Heart right ventricle (tissue), 16 donors: ENCODE measurements around the gene SRRM3. TPM values are rescaled to one million over a fixed set of nuclear protein-coding genes. Genes with fewer than 3 reads are reported as not detected.
A peak's percentile ranks its signal among the peaks of the same experiment; 100 is the strongest.

Experiments used
- ATAC-seq, 8 donors: fragments of 200-7000 bp; cut with Tn5 transposase; one replicate each; pipeline ENCODE4 v1.9.1; 2020; ENCODE audit warnings: mild to moderate bottlenecking in 8 of 8, moderate library complexity in 8 of 8, moderate number of reproducible peaks in 1 of 8
- DNase-seq, 2 donors: peaks; one replicate each; pipeline ENCODE4 v3.0.0-alpha.2; 2020
- H3K27ac ChIP-seq, 10 donors: fragments of 200-600 bp; sonication (generic) in 2 of 10; one replicate each; pipeline versions ENCODE4 v1.5.0 to v1.8.0; 2020 to 2022; ENCODE audit warnings: mild to moderate bottlenecking in 3 of 10
- H3K27me3 ChIP-seq, 7 donors: fragments of 200-600 bp; one replicate each; pipeline ENCODE4 v1.8.0; 2021 to 2022; ENCODE audit warnings: mild to moderate bottlenecking in 2 of 7
- H3K36me3 ChIP-seq, 9 donors: fragments of 200-600 bp; sonication (generic) in 1 of 9; one replicate each; pipeline versions ENCODE4 v1.5.0 to v1.8.0; 2020 to 2022; ENCODE audit warnings: mild to moderate bottlenecking in 2 of 9
- H3K4me1 ChIP-seq, 9 donors: fragments of 200-600 bp; sonication (generic) in 1 of 9; one replicate each; pipeline versions ENCODE4 v1.5.0 to v1.8.0; 2020 to 2022; ENCODE audit warnings: mild to moderate bottlenecking in 4 of 9
- H3K4me3 ChIP-seq, 10 donors: fragments of 200-600 bp; sonication (generic) in 2 of 10; one replicate each; pipeline versions ENCODE4 v1.5.0 to v1.8.0; 2020 to 2022; ENCODE audit warnings: mild to moderate bottlenecking in 7 of 10, moderate library complexity in 2 of 10
- H3K9me3 ChIP-seq, 11 donors: fragments of 200-600 bp in 10 of 11; sonication (generic) in 2 of 11; one replicate each; pipeline versions ENCODE4 v1.5.0 to v1.8.0; 2013 to 2022; ENCODE audit warnings: mild to moderate bottlenecking in 2 of 11, control low read depth in 1 of 11, moderate library complexity in 1 of 11
- WGBS, 2 donors: extraction: QIAGEN DNeasy Blood & Tissue Kit; methylation state at CpG; one replicate each; pipeline ENCODE4 v1.1.7; 2013; ENCODE audit warnings: inconsistent platforms in 1 of 2; 5-methylcytosine and 5-hydroxymethylcytosine counted together
- intact Hi-C, 10 donors: fragments of 100-400 bp; cut with DNase I; formaldehyde crosslinking; loops; one replicate each; pipeline versions ENCODE4 v1.11.1 to v1.14.2; 2022
- polyA plus RNA-seq, 2 donors: library from polyadenylated mRNA; stranded (reverse); fragments of 200-250 nt; gene quantifications; one replicate each; pipeline ENCODE4 v1.2.3, GENCODE V29; 2013
- total RNA-seq, 10 donors: library from RNA; stranded (reverse); fragmentation: NEBNext Ultra II Directional in 3 of 10; extraction: Animal tissue kit (Norgen Biotek cat#: 25700) in 3 of 10; gene quantifications; one replicate each; pipeline versions ENCODE4 v1.2.1 to v1.2.4, GENCODE V29; 2021 to 2023
- TF ChIP-seq, protein P1 (sequence below), 9 donors: fragments of 200-600 bp; sonication (generic) in 2 of 9; IDR thresholded peaks; one replicate each; pipeline versions ENCODE4 v1.5.0 to v1.8.0; 2021 to 2022; ENCODE audit warnings: antibody characterized with exemption in 9 of 9, mild to moderate bottlenecking in 5 of 9, moderate library complexity in 1 of 9
- donor health status: Arrhythmogenic right ventricular cardiomyopathy.
- donor health status: ischemic (EF 13 %, LVEDD 7.1; RV severe dilation, severe dysfunction).
- donor health status: healthy with polysubstance abuse.
- donor health status: DM: no; HTN: yes; CAD: no.
- donor health status: DM: no; HTN: no; CAD: no.
- donor health status: ischemic (EF 25% LVEDD 6.9; RV normal size, moderate dysfunction).
- donor health status: ischemic (EF 25% LVEDD 5.7; RV mildly dilated, moderate dysfunction).
- donor health status: healthy.
- donor health status: DM: yes; HTN: yes; CAD: no.
- donor health status: Ischemic cardiomyopathy.
- donor health status: ischemic (EF 35%, LVEDD 5.7; RV mildly dilated, moderate dysfunction).
- donor health status: nonischemic (EF 11% LVEDD 7.7; RV severe dilation, severe dysfunction).
- donor health status: DM: yes; HTN: yes; CAD: no.
- donor health status: PGD.
- donor health status: ischemic (EF 29% LVEDD 5.4; RV normal size, mild dysfunction).
- donor health status: nonischemic (EF 23%, LVEDD 6.1; RV moderate dilation, normal function).

The SRRM3 gene
- total and polyA plus RNA-seq, 12 donors = 1.0 to 36.2 (median 5.5) TPM

DNA sequence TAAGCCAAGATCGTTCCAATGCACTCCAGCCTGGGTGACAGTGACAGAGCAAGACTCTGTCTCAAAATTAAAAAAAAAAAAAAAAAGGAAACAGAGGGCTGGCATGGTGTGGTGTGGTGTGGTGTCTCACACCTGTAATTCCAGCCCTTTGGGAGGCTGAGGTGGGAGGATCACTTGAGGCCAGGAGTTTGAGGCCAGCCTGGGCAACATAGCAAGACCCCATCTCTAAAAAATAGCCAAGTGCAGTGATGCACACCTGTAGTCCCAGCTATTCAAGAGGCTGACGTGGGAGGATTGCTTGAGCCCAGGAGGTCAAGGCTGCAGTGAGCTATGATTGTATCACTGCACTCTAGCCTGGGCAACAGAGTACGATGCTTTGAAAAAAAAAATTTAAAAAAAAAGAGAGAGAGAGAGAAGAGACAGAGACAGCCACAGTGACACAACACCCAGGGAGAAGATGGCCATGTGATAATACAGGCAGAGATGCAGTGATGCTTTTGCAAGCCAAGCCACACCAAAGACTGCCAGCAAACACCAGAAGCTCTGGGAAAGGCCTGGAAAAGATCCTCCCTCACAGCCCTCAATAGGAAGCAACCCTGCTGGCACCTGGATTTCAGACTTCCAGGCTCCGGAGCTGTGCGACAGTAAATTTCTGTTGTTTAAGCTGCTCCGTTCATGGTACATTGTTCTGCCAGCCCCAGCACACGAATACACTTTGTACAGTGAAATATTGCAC is 19.3 kb upstream of the SRRM3 start:
- 83 to 87% methylated on average over 7 of the region's 7 CpGs for WGBS, 2 donors
- H3K9me3 ChIP-seq = no peaks in the 10 kb centered on the region
- intact Hi-C loops = loop anchor here in 2 of 10 donors (5.0 to 10.0 kb wide), 2 partner anchors 62 to 80 kb away; no protein-coding TSS in a partner anchor
- H3K36me3 ChIP-seq = no peaks in the 10 kb centered on the region
- peaks cover 0 to 10% (median 2%) of the 10 kb centered on the region in 9 donors for H3K4me1 ChIP-seq
- H3K27ac ChIP-seq = no peak overlapping the region
- ATAC-seq (no peak), DNase-seq (no peak)
- H3K4me3 ChIP-seq = no peak overlapping the region
- peaks cover 0 to 5% (median 0%) of the 10 kb centered on the region in 7 donors for H3K27me3 ChIP-seq
- TF ChIP-seq, protein P1, sequence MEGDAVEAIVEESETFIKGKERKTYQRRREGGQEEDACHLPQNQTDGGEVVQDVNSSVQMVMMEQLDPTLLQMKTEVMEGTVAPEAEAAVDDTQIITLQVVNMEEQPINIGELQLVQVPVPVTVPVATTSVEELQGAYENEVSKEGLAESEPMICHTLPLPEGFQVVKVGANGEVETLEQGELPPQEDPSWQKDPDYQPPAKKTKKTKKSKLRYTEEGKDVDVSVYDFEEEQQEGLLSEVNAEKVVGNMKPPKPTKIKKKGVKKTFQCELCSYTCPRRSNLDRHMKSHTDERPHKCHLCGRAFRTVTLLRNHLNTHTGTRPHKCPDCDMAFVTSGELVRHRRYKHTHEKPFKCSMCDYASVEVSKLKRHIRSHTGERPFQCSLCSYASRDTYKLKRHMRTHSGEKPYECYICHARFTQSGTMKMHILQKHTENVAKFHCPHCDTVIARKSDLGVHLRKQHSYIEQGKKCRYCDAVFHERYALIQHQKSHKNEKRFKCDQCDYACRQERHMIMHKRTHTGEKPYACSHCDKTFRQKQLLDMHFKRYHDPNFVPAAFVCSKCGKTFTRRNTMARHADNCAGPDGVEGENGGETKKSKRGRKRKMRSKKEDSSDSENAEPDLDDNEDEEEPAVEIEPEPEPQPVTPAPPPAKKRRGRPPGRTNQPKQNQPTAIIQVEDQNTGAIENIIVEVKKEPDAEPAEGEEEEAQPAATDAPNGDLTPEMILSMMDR (IDR thresholded peaks at IDR 0.05) = no peak

DNA sequence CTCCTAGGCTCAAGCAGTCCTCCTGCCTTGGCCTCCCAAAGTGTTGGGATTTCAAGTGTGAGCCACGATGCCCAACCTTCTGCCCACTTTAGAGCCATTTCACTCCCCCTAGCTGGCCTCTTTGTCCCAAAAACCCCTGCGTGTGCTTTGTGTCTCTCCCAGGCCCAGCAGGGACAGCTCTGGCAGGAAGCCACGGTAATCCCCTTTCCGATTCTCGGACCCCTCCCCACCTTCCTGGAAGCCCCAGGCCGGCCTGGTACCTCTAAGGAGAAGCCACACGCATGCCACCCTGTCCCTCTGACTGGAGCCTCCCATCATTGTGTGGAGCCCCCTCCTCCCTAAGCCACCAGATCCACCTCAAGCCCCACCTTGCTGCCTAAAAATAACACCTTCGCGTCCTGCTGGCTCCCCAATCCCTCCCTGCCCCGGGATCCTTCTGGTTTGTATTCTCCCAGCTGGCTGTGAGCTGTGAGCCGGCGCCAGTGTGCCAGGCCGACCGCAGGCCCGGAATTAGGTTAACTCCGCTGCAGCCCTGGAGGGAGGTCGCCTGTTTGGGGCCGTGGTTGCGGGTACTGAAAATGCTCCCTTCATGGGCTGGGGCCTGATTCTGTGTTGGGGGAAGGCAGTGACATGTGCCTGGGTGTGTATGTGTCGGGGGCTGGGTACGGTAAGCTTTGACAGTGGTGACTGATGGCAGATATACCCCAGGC is 16.4 kb upstream of the SRRM3 start:
- peak in 2 of 8 donors; percentile 29 to 44 for ATAC-seq

DNA sequence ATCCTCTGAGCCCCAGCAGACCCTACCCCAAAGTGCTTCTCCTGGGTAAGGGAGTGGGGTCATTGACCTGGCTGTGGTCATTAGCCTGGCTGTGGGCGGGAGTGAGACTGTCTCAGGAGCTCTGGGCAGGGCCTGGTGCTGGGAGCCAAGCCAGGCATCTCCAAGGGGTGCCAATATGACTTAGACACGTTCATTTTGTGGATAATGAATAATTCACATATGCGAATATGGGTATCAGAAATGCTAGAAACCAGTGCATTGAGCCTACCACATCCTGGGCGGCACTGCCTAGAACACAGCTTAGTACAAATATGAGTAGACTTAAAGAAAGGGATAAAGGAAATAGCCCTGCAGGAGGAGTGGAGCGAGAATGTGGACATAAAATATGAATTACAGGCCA is 14.4 kb upstream of the SRRM3 start:
- Histone ChIP-seq H3K9me3 (peaks cover 0 to 9% (median 7%) of the 10 kb centered on the region in 11 donors), H3K36me3 (no peaks in the 10 kb centered on the region), H3K27me3 (peaks cover 0 to 5% (median 0%) of the 10 kb centered on the region in 7 donors), H3K4me1 (no peaks in the 10 kb centered on the region), H3K4me3 (no peak overlapping the region), H3K27ac (no peak overlapping the region)
- intact Hi-C loops = loop anchor here in 1 of 10 donors (10.0 kb wide), 1 partner anchor 58 kb away; no protein-coding TSS in a partner anchor
- ATAC-seq (no peak), DNase-seq (no peak)
- TF ChIP-seq, protein P1 (IDR thresholded peaks at IDR 0.05) = no peak
- 69 to 76% methylated on average over 5 of the region's 5 CpGs for WGBS, 2 donors

More for the DNA sequence above, 16.4 kb upstream of the SRRM3 start:
- no peak overlapping the region for H3K4me3 ChIP-seq
- WGBS, 2 donors = 31 to 34% methylated on average over 21 of the region's 21 CpGs
- H3K27me3 ChIP-seq = peaks cover 0 to 5% (median 0%) of the 10 kb centered on the region in 7 donors
- TF ChIP-seq, protein P1 (IDR thresholded peaks at IDR 0.05) = no peak
- intact Hi-C loops = loop anchor here in 1 of 10 donors (10.0 kb wide), 1 partner anchor 59 kb away; no protein-coding TSS in a partner anchor
- DNase-seq = no peak
- no peaks in the 10 kb centered on the region for H3K36me3 ChIP-seq
- H3K9me3 ChIP-seq = no peaks in the 10 kb centered on the region
- H3K4me1 ChIP-seq = no peaks in the 10 kb centered on the region
- H3K27ac ChIP-seq = no peak overlapping the region

DNA sequence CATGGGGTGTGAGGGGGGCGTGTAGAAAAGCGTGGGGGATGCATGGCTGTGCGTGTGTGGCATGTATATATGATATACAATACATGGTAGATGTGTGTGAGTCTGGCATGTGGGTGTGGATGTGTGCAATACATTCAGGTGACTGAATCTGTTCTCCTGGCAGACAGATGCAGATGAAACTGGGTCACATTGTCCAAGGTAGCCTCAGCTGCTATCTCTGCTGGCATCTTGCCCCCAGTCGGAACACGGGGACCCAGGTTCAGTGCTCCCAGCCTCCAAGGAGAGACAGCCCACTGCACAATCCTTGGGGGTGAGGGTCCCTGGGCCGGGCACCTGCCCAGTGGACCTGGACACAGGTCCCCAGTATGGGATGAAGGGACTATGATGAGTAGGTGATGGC is 12.4 kb upstream of the SRRM3 start:
- Histone ChIP-seq H3K36me3 (no peaks in the 10 kb centered on the region), H3K4me3 (no peak overlapping the region), H3K27ac (no peak overlapping the region), H3K4me1 (no peaks in the 10 kb centered on the region), H3K27me3 (peaks cover 0 to 19% (median 0%) of the 10 kb centered on the region in 7 donors), H3K9me3 (peaks cover 0 to 9% (median 7%) of the 10 kb centered on the region in 11 donors)
- intact Hi-C loops = loop anchor here in 1 of 10 donors (10.0 kb wide), 1 partner anchor 56 kb away; no protein-coding TSS in a partner anchor
- DNase-seq = no peak
- no peak for ATAC-seq
- TF ChIP-seq, protein P1 (IDR thresholded peaks at IDR 0.05) = no peak
- WGBS, 2 donors = 77 to 78% methylated on average over 6 of the region's 6 CpGs
